ENCODE data around the gene GPR17.

GPR17 gene, protein sequence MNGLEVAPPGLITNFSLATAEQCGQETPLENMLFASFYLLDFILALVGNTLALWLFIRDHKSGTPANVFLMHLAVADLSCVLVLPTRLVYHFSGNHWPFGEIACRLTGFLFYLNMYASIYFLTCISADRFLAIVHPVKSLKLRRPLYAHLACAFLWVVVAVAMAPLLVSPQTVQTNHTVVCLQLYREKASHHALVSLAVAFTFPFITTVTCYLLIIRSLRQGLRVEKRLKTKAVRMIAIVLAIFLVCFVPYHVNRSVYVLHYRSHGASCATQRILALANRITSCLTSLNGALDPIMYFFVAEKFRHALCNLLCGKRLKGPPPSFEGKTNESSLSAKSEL

DNA sequence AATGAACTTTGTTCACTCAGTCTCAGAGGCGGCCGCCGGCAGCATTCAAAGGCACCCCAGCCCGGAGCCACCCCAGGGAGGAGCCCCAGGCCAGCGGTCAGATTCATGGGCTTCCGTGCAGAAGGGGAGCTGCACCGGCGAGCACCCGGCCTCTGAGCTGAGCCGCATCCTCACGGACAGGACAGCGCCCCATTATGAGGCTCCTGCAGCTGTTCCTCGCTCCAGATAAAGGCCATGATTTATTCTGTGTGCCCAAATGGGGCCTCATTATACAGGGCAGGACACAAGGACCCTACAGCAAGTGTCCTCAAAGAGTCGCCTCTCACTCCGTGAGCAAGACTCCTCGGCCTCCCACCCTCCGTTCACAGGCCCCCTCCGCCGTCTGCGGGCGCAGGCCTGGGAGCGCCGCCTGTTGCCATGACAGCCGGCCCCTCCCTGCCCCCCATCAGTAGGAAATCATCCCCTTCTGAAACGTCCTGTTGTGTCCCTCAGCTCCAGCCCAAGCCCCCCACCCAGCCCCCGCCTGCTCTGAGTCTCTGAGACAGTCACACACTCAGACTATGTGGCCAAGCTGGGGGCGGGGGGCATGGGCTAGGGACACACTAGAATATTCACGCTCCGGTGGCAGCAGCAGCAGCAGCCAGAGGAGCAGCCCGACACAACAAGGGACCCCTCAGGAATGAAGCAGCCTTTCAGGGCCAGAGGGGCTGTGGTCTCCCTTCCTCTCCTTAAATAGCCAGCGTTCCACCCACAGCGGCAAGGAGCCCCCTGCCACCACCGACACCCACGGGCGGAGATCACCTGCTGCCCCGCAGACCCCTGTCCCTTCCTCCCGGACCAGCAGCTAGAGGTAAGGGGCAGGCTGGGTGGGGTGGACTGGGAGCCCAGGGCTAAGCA, at the start of gene GPR17:
TSS of gene GPR17 (plus strand) at position 759 of the 897 bp plus-strand sequence. CDS start 4,583 bp downstream, outside the sequence.
- Mint-ChIP-seq H3K4me3 (no peak within 1 kb of the TSS), H3K36me3 (no peaks in the 10 kb centered on the region), H3K9me3 (no peaks in the 10 kb centered on the region), H3K27me3 (no peaks in the 10 kb centered on the region), H3K4me1 (peaks cover 47% of the 10 kb centered on the region), H3K27ac (peak within 1 kb of the TSS; percentile 70)
- no peak for ATAC-seq

DNA sequence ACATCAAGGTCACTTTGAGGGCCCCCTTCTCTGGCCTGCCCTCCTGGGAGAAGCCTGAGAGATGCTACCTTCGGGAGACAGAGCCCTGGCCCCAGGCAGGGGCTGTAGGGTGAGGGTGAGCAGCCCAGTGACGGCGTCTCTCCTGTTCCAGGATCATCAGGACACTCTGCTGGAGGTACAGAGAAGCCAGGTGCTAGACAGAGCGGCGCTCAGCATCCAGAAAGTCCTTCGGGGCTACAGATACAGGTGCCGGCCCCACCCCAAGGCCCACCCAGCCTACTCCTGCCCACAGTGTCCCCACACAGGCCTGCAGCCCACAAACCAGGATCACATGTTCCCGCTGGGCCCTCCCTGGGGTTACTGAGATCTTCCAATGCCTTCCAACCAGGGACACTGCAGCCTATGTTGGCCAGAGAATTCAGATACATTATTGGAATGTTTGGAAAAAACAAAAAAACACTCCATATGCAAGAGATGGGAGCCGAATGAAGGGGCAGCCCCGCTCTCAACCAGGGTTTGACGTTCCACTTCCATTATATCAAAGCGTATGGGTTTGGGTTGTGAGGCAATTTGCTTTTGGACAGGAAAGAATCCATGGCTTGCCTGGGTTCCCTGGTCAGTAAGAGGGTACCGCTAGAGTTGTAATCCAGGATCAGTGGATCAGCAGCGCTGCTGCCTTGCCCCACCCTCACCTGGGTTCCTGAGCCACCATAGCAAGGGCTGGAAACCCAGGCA, 49.5 kb upstream of the GPR17 start:
- Mint-ChIP-seq H3K27me3 (no peaks in the 10 kb centered on the region), H3K4me3 (no peak overlapping the region), H3K4me1 (peaks cover 21% of the 10 kb centered on the region), H3K36me3 (peaks cover 8% of the 10 kb centered on the region), H3K9me3 (peaks cover 5% of the 10 kb centered on the region), H3K27ac (no peak overlapping the region)
- no peak for ATAC-seq

DNA sequence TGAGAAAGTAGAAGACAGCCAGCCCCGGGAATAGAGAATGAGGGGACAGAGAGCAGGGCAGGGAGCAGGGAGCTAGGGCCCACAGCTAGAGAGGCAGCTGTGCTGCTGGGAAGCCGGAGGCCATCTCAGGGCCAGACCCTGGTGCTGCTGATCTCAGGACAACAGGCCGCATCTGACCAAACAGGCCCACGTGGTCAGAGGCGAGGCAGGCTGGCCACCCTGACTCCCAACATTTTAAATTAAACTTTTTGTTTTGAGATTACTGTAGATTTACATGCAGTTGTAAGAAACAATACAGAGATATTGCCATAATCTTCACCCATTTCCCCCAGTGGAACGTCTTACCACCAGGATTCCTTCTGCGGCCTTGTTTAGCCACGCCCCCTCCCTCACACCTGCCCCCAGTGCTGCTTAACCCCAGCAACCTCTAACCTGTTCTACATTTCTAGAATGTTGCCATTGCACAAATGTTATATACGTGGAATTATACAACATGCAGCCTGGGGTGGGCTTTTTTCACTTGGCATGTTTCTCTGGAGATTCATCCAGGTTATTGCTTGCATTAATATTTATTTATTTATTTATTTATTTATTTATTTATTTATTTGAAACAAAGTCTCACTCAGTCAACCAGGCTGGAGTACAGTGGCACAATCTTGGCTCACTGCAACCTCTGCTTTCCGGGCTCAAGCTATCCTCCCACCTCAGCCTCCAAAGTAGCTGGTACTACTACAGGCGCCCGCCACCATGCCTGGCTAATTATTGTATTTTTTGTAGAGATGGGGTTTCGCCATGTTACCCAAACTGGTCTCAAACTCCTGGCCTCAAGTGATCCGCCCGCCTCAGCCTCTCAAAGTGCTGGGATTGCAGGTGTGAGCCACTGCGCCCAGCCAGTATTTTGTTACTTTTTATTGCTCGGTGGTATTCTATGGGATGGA, 48.6 kb upstream of the GPR17 start:
- peaks cover 5% of the 10 kb centered on the region for H3K9me3 Mint-ChIP-seq
- ATAC-seq, result no peak
- H3K27ac Mint-ChIP-seq, result no peak overlapping the region
- H3K36me3 Mint-ChIP-seq, result peaks cover 8% of the 10 kb centered on the region
- no peak overlapping the region for H3K4me3 Mint-ChIP-seq
- no peaks in the 10 kb centered on the region for H3K27me3 Mint-ChIP-seq
- peaks cover 18% of the 10 kb centered on the region for H3K4me1 Mint-ChIP-seq

DNA sequence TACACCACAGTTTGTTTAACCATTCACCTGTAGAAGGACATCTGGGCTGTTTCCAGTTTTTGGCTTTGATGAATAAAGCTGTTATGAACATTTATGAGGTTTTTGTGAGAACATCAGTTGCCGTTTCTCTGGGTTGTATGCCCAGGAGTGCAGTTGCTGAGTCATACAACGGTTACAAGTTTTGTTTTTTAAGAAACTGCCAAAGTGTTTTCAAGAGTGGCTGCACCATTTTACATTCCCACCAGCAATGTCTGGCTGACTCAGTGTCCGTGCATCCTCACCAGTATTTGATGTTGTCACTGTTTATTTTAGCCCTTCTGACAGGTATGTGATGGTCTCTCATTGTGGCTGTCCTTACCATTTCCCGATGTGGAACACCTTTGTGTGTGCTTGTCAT, 48.0 kb upstream of the GPR17 start:
- Mint-ChIP-seq H3K36me3 (peaks cover 8% of the 10 kb centered on the region), H3K9me3 (peaks cover 6% of the 10 kb centered on the region), H3K27me3 (no peaks in the 10 kb centered on the region), H3K4me1 (peaks cover 18% of the 10 kb centered on the region), H3K27ac (no peak overlapping the region), H3K4me3 (no peak overlapping the region)
- no peak for ATAC-seq

DNA sequence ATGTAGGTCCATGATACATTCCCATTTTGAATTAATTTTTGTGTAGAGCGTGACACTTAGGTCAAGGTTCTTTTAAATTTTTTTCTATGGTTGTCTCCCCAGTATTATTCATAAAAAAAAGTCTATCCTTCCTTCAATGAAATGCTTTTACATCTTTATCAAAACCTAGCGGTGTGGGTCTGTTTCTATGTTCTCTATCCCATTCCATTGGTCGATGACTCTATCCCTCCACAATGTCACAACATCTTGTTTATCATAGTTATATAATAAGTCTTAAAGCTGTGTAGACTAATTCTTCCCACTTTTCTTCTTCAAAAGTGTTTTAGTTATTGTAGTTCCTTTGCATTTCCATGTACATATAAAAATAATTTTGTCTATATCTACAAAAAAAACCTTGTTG, 47.2 kb upstream of the GPR17 start:
- ATAC-seq, result no peak
- Mint-ChIP-seq H3K4me1 (peaks cover 18% of the 10 kb centered on the region), H3K9me3 (peaks cover 8% of the 10 kb centered on the region), H3K4me3 (no peak overlapping the region), H3K27ac (no peak overlapping the region), H3K27me3 (no peaks in the 10 kb centered on the region), H3K36me3 (peaks cover 8% of the 10 kb centered on the region)

DNA sequence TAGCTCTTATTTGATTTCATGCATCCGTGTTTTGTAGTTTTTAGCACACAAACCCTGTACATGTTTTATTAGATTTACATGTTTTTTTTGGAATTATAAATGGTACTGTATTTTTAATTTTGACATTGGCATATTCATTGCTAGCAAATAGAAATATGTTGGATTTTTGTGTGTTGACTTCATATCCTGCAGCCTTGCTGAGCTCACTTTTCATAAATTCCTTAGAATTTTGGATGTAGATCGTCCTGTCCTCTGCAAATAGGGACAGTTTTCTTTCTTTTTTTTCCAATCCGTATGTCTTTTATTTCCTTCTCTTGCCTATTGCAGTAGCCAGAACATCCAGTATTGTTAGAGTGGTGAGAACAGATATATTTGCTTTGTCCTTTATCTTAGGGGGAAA, 46.7 kb upstream of the GPR17 start:
- H3K4me3 Mint-ChIP-seq, result no peak overlapping the region
- peaks cover 8% of the 10 kb centered on the region for H3K9me3 Mint-ChIP-seq
- H3K36me3 Mint-ChIP-seq, result peaks cover 8% of the 10 kb centered on the region
- ATAC-seq, result no peak
- no peaks in the 10 kb centered on the region for H3K27me3 Mint-ChIP-seq
- H3K27ac Mint-ChIP-seq, result no peak overlapping the region
- peaks cover 15% of the 10 kb centered on the region for H3K4me1 Mint-ChIP-seq

DNA sequence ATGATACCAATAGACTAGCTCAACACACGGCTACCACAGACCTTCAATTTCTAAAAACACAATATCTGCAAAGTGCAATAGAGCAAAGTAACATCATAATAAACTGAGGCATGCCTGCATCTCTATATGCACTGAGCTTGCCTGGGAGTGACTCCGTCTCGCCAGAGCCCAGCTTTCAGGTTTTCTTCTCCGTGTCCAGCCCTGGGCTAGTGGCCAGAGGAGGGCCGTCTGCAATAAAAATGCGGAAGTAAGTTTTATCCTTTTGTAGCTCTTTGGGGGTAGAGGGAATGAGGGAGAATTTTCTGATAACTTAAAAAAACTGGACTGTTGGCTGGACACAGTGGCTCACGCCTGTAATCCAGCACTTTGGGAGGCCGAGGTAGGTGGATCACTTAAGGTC, 41.0 kb upstream of the GPR17 start:
- ATAC-seq, result no peak
- H3K27ac Mint-ChIP-seq, result no peak overlapping the region
- no peak overlapping the region for H3K4me3 Mint-ChIP-seq
- no peaks in the 10 kb centered on the region for H3K36me3 Mint-ChIP-seq
- no peaks in the 10 kb centered on the region for H3K27me3 Mint-ChIP-seq
- H3K9me3 Mint-ChIP-seq, result peaks cover 3% of the 10 kb centered on the region
- H3K4me1 Mint-ChIP-seq, result peaks cover 30% of the 10 kb centered on the region

DNA sequence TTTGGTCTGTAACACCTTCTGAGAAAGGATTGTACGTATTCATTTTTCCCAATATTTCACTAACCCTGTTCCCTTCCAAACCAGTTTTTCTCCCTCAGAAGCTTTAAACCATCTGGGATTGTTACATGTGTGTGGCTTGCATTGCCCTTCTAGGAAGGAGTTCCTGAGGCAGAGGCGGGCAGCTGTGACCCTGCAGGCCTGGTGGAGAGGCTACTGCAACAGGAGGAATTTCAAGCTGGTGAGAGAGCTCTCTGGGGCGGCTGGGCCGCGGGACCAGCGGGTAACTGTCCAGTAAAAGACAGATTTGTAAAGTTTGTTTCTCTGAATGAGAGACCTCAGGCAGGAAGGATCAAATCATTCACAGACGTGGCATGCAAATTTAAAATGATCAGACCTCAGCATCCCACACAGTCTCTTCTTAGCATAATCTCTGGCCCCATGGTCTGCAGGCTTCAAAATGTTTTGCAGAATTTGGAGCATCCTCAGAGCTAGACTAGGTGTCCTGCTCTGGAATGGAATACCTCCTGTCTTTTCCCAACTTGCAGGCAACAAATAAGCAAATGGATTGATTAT, 40.2 kb upstream of the GPR17 start:
- Mint-ChIP-seq H3K36me3 (no peaks in the 10 kb centered on the region), H3K4me1 (peaks cover 30% of the 10 kb centered on the region), H3K27ac (no peak overlapping the region), H3K27me3 (no peaks in the 10 kb centered on the region), H3K4me3 (no peak overlapping the region), H3K9me3 (peaks cover 4% of the 10 kb centered on the region)
- peak; percentile 62 for ATAC-seq

DNA sequence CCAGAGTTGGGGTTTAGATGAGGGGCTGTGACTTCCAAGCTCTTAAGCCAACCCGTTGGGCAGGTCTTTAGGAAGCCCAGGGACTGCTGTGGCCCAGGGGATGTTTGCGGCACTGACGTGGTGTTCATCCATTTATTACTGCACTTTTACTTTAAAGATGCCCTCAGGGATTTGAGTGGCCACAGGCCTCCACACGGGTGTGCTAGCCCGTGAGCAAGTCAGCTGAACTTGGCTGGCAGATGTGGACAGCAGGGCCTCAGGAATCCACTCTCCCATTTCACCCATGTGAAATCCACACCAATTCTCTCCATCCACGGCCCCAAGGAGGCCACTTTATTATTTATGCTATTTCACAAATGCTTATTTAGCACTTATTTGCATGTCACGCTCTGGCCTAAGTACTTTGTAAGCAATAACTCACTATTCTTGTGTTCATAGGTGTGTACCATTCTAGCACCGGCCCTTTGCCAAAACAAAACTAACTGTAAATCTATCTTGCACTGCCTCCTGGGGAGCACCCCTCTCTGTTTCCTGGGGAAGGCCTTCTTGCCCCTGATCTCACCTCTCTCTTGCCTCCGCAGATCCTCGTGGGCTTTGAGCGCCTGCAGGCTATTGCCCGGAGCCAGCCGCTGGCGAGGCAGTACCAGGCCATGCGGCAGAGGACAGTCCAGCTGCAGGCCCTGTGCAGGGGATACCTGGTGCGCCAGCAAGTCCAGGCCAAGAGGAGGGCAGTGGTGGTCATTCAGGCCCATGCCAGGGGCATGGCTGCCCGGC, 39.1 kb upstream of the GPR17 start:
- ATAC-seq, result no peak
- H3K4me3 Mint-ChIP-seq, result no peak overlapping the region
- H3K9me3 Mint-ChIP-seq, result peaks cover 7% of the 10 kb centered on the region
- H3K36me3 Mint-ChIP-seq, result no peaks in the 10 kb centered on the region
- no peak overlapping the region for H3K27ac Mint-ChIP-seq
- H3K4me1 Mint-ChIP-seq, result peaks cover 30% of the 10 kb centered on the region
- no peaks in the 10 kb centered on the region for H3K27me3 Mint-ChIP-seq

DNA sequence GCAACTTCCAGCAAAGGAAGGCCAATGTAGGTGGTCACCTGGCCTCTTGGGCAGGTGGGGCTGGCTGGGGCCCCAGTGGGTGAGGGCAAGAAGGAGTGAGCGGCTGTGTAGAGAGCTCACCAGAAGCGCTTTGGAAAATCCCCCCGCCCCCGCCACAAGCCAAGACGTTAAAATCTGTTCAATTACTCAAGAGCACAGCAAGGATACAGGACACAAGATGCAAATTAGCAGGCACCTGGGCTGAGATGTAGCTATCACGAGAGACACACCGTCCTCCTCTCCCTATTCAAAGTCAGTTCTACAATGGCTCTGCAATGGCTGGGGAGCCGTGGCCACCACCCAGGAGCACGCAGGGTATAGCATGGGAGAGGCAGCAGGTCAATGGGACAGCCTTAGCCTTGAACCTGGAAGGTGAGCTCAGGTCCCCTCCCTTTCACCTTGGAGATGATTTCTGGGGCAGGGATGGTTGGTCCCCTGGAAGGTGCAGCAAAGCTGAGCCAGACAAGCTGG, 38.5 kb upstream of the GPR17 start:
- Mint-ChIP-seq H3K27ac (no peak overlapping the region), H3K4me1 (peaks cover 30% of the 10 kb centered on the region), H3K27me3 (no peaks in the 10 kb centered on the region), H3K36me3 (no peaks in the 10 kb centered on the region), H3K9me3 (peaks cover 7% of the 10 kb centered on the region), H3K4me3 (no peak overlapping the region)
- peak; percentile 20 for ATAC-seq

DNA sequence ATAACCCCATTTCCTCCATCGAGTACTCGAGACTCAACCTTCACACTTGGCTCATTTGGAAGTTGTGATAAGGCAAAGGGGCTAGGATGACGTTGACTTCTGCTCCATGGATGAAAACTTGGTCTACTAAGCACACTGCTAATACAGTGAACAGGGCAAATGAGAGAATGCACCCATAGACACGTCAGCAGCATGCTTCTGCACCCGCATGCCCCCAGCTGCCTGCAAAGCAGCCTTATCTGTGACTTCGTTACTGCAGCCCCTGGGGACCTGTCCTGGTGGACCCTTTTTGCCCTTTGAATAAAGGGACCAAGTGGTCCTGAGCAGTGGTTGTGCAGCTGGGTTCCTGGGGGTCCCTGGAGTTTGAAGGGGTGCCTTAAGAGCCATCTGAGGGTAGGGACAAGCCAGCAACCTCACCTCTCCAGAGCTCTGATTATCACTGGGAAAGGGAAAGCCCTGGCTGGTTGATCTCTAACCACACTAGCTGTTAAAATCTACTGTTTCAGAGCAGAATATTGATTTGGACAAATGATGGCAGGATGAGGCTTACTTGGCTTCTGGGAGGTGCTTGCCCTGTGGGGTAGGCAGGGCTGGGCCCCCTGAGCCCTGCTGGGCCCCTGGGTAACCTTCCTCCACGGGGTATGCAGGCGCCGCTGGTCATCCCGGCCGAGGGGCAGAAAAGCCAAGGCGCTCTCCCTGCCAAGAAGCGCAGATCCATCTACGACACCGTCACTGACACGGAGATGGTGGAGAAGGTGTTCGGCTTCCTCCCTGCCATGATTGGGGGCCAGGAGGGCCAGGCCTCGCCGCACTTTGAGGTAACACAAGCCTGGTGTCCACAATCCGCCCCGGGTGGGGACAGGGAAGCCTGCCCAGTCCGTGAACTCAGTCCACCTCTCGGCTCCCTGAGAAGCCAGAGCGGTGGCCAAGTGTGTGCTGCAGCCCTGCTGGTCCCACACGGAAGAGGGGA, 37.6 kb upstream of the GPR17 start:
- peaks cover 8% of the 10 kb centered on the region for H3K9me3 Mint-ChIP-seq
- peaks cover 30% of the 10 kb centered on the region for H3K4me1 Mint-ChIP-seq
- H3K27ac Mint-ChIP-seq, result no peak overlapping the region
- H3K4me3 Mint-ChIP-seq, result no peak overlapping the region
- H3K27me3 Mint-ChIP-seq, result no peaks in the 10 kb centered on the region
- no peak for ATAC-seq
- peaks cover 5% of the 10 kb centered on the region for H3K36me3 Mint-ChIP-seq

DNA sequence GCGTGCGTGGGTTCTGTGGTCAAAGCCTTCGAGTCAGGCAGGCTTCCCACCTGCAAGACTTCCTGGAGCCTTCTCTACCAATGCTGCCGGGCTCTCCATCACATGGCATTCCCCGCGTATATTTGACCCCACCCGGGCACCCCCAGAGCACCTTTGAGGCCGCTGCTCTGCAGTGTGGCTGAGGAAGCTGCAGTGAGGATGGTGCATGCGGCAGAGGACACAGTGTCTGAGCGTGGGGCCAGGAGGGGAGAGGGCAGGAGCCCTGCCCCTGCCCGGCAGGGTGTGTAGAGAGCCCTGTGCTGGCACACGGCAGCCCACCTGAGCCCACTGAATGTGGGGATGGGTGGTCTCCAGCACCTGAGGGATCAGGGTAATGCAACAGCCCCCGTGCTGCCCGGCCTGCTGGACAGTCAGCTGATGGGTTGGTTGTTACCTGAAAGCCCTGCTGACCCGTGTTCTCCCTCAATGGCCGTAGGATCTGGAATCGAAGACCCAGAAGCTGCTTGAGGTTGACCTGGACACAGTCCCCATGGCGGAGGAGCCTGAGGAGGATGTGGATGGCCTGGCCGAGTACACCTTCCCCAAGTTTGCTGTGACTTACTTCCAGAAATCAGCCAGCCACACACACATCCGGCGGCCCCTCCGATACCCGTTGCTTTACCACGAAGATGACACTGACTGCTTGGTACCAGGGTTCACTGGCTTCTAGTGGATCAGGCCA, 36.8 kb upstream of the GPR17 start:
- Mint-ChIP-seq H3K4me3 (no peak overlapping the region), H3K4me1 (peaks cover 30% of the 10 kb centered on the region), H3K27ac (no peak overlapping the region), H3K27me3 (no peaks in the 10 kb centered on the region), H3K9me3 (peaks cover 14% of the 10 kb centered on the region), H3K36me3 (peaks cover 13% of the 10 kb centered on the region)
- ATAC-seq, result no peak

Data from stimulated activated memory B cell treated with anti-CD40 and anti-IgM and Interleukin-4, amounts not matched to agents 10 μg/mL and 1 μg/mL and 100 μg/mL, for 72 hours (primary cell).